HG03135 (cell line): ENCODE data around the gene KIF3B.
"Not testable (repeated sequence)": the region's sequence is repeated elsewhere in the genome, so short reads cannot be mapped to it uniquely, and the experiment has no call there.

Experiments used
- ATAC-seq: cut with Tn5 transposase; IDR thresholded peaks from one replicate; pipeline ENCODE4 v1.9.1; 2021; ENCODE audit warnings: mild to moderate bottlenecking, moderate library complexity; ENCODE audit not compliant: unreplicated experiment

KIF3B gene

GRCh38 chr20:32246208-32246607 lies 31.2 kb upstream of the KIF3B start:
- not testable (repeated sequence) for ATAC-seq

- ATAC-seq: no peak
Observed at GRCh38 chr20:32248043-32248442, 29.4 kb upstream of the KIF3B start.

- ATAC-seq: no peak
Observed at GRCh38 chr20:32249030-32249738, 28.3 kb upstream of the KIF3B start.

GRCh38 chr20:32251470-32251869 lies 26.0 kb upstream of the KIF3B start:
- no peak for ATAC-seq

- ATAC-seq: no peak
Observed at GRCh38 chr20:32252189-32252588, 25.3 kb upstream of the KIF3B start.

- ATAC-seq: not testable (repeated sequence)
Observed at GRCh38 chr20:32260973-32261372, 16.5 kb upstream of the KIF3B start.

GRCh38 chr20:32261644-32262043 lies 15.8 kb upstream of the KIF3B start:
- ATAC-seq: no peak

GRCh38 chr20:32263398-32263954 lies 14.0 kb upstream of the KIF3B start:
- ATAC-seq: no peak

- no peak for ATAC-seq
Observed at GRCh38 chr20:32271620-32272019, 5.8 kb upstream of the KIF3B start.

GRCh38 chr20:32274359-32274758 lies 3.1 kb upstream of the KIF3B start:
- ATAC-seq: no peak

- not testable (repeated sequence) for ATAC-seq
Observed at GRCh38 chr20:32275163-32275562, 2.3 kb upstream of the KIF3B start.

- ATAC-seq: peak; percentile 60
Observed at GRCh38 chr20:32278199-32278643, 770 bp downstream of the KIF3B start.

GRCh38 chr20:32281711-32282110 lies 4.3 kb downstream of the KIF3B start:
- ATAC-seq: no peak

GRCh38 chr20:32282461-32282860 lies 5.0 kb downstream of the KIF3B start:
- no peak for ATAC-seq

GRCh38 chr20:32285082-32285620 lies 7.7 kb downstream of the KIF3B start:
- peak; percentile 27 for ATAC-seq

GRCh38 chr20:32285621-32286371 lies 8.3 kb downstream of the KIF3B start:
- peak; percentile 53 for ATAC-seq

GRCh38 chr20:32287231-32287638 lies 9.8 kb downstream of the KIF3B start:
- ATAC-seq: no peak

- no peak for ATAC-seq
Observed at GRCh38 chr20:32288225-32288849, 10.9 kb downstream of the KIF3B start.

- not testable (repeated sequence) for ATAC-seq
Observed at GRCh38 chr20:32289299-32289660, 11.8 kb downstream of the KIF3B start.

- no peak for ATAC-seq
Observed at GRCh38 chr20:32289661-32290431, 12.4 kb downstream of the KIF3B start.
